GM23248 (cell line): ENCODE data around the gene LMF1.

ENCODE experiments used
- EZH2 ChIP-seq: fragments of 200-600 bp; sonication (generic); IDR thresholded peaks from 2 replicates; pipeline ENCODE4 v1.6.1; 2018; ENCODE audit warnings: antibody characterized with exemption, mild to moderate bottlenecking; ENCODE audit not compliant: insufficient read depth, poor library complexity, severe bottlenecking
- EZH2phosphoT487 ChIP-seq: fragments of 200-600 bp; sonication (generic); IDR thresholded peaks from 2 replicates; pipeline ENCODE4 v1.6.1; 2018; ENCODE audit warnings: antibody characterized with exemption, moderate library complexity, mild to moderate bottlenecking, low read depth; ENCODE audit not compliant: insufficient read depth

DNA sequence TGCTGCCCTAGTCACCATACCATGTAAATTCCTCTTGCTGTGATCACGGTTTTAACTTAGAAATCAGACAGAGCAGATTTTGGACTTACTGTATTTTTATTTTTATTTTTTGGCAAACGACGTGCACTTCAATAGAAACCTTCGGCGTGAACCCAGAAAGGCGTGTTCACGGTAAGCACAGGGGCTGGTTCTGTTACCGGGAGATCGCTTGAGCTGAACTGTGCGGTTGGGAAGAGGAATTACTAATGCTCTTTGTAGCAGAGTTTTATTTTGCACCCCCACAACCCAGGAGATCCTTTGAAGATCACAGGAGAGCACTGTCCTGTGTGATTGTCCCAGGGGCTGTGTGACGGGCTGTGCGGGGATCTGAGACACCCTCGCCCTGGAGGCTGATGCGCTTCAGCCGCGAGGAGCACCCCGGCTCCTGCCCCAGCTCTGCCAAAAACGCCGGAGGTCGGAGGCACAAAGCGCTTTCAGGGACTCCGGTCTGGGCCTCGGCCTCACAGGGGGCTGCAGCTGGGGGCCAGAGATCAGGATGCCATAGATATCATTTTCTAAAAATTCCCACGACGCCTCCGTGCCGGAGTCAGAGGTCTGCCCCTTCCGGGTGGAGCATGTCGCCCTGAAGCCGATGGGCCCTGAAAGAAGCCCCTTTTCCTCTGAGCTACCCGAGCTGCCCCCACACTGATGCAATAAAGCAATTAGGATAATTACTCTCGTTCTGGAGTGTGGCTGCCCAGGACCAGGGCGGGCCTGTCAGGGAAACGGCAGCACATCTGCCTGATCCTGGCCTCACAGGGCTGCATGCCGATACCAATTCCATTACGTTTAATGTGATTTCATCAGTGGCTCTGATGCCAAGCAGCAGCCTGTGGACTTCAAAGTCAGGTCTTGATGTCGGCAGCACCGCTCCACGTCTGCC, 71.8 kb downstream of the LMF1 start:
- TF ChIP-seq EZH2 (no peak), EZH2phosphoT487 (no peak)
